ENCODE measurements around the gene RABEPK. TPM values are rescaled to one million over a fixed set of nuclear protein-coding genes. Genes with fewer than 3 reads are reported as not detected.
A peak's percentile ranks its signal among the peaks of the same experiment; 100 is the strongest.
"Not testable (repeated sequence)": the region's sequence is repeated elsewhere in the genome, so short reads cannot be mapped to it uniquely, and the experiment has no call there.

The RABEPK gene
- total and polyA plus RNA-seq, 9 donors: 16.5 to 22.7 (median 18.0) TPM

DNA sequence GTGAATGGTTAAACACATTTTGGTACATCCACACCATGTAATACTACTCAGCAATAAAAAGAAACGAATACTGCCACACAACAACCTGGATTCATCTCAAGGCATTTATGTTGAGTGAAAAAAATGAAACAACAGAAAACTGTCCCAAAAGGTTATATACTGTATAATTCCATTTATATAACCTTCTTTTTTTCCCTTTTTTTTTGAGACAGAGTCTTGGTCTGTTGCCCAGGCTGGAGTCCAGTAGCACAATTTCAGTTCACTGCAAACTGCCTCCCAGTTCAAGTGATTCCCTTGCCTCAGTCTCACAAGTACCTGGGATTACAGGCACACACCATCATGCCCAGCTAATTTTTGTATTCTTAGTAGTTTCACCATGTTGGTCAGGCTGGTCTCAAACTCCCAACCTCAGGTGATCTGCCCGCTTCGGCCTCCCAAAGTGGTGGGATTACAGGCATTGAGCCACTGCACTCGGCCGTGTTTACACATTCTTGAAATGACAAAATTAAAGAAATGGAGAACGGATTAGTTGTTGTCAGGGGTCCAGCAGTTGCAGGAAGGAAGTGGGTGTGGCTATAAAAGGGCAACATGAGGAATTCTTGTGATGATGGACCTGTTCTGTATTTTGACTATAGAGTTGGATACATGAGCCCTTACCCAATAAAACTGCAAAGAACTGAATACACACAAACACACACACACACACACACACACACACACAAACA is 28.1 kb upstream of the RABEPK start:
- 20% methylated on average over 1 of the region's 6 CpGs for WGBS (ENCODE audit: insufficient coverage)
- peaks cover 3% of the 10 kb centered on the region for H3K4me1 ChIP-seq (ENCODE audit: control insufficient read depth, insufficient read depth, low read length)
- peak; percentile 54 for DNase-seq

DNA sequence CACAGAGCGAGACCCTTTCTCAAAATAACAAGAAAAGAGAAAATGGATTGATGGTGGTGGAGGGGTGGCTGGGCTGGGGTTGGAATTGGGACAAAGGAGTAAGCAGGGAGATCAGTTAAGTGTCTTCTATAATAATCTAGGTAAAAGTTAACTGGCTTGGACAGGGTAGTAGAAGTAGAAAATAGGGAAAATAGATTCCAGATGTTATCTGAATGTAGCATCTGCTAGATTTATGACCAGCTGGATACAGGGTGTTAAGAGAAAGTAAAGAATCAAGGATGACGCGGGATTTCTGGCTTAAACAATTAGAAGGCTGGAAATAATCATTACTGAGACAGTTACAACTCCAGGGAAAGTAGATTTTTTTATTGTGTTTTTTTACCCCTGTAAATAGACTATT is 23.7 kb upstream of the RABEPK start:
- Histone ChIP-seq H3K4me3 (ENCODE audit: low read length) (no peak overlapping the region), H3K27ac (ENCODE audit: low read length) (peak overlapping the region; percentile 26), H3K27me3 (ENCODE audit: control insufficient read depth, insufficient read depth, low read length) (no peaks in the 10 kb centered on the region), H3K4me1 (ENCODE audit: control insufficient read depth, insufficient read depth, low read length) (peaks cover 3% of the 10 kb centered on the region), H3K36me3 (ENCODE audit: control insufficient read depth, insufficient read depth, low read length) (peaks cover 11% of the 10 kb centered on the region), H3K9me3 (replicated peaks; ENCODE audit: control insufficient read depth, low read depth, low read length) (no peaks in the 10 kb centered on the region)
- peak; percentile 94 for DNase-seq
- no CpG with 5 or more reads among the region's 3 CpGs for WGBS (ENCODE audit: insufficient coverage)

More for the DNA sequence above, 28.1 kb upstream of the RABEPK start:
- Histone ChIP-seq H3K27ac (ENCODE audit: low read length) (no peak overlapping the region), H3K4me3 (ENCODE audit: low read length) (no peak overlapping the region), H3K36me3 (ENCODE audit: control insufficient read depth, insufficient read depth, low read length) (peaks cover 19% of the 10 kb centered on the region), H3K9me3 (replicated peaks; ENCODE audit: control insufficient read depth, low read depth, low read length) (no peaks in the 10 kb centered on the region), H3K27me3 (ENCODE audit: control insufficient read depth, insufficient read depth, low read length) (no peaks in the 10 kb centered on the region)

DNA sequence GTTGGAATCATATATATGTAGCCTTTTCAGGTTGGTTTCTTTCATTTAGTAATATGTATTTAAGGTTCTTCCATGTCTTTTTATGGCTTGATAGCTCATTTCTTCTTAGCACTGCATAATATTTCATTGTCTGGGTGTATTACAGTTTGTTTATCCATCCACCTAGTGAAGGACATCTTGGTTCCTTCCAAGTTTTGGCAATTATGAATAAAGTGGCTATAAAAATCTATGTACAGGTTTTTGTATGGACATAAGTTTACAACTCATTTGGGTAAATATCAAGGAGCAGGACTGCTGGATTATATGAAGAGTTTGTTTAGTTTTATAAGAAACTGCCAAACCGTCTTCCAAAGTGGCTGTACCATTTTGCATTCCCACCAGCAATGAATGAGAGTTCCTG is 22.5 kb upstream of the RABEPK start:
- no peak overlapping the region for H3K27ac ChIP-seq (ENCODE audit: low read length)
- H3K4me1 ChIP-seq (ENCODE audit: control insufficient read depth, insufficient read depth, low read length): peaks cover 3% of the 10 kb centered on the region

DNA sequence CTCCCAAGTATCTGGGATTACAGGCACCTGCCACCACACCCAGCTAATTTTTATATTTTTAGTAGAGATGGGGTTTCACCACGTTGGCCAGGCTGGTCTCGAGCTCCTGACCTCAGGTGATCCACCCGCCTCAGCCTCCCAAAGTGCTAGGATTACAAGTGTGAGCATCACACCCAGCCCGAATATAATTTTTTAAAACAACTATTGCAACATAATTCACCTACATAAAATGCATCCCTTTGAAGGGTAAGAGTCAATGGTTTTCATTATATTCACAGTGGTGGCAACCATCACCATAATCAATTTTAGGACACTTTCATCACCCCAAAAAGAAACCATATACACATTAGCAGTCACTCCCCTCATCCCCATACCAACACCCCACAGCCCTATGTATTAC is 20.6 kb upstream of the RABEPK start:
- not testable (repeated sequence) for H3K27ac ChIP-seq (ENCODE audit: low read length); DNase-seq; H3K9me3 ChIP-seq (replicated peaks; ENCODE audit: control insufficient read depth, low read depth, low read length); H3K27me3 ChIP-seq (ENCODE audit: control insufficient read depth, insufficient read depth, low read length); H3K4me3 ChIP-seq (ENCODE audit: low read length); H3K4me1 ChIP-seq (ENCODE audit: control insufficient read depth, insufficient read depth, low read length)
- H3K36me3 ChIP-seq (ENCODE audit: control insufficient read depth, insufficient read depth, low read length): peaks cover 10% of the 10 kb centered on the region
- WGBS (ENCODE audit: insufficient coverage): no CpG with 5 or more reads among the region's 4 CpGs

More for the DNA sequence above, 22.5 kb upstream of the RABEPK start:
- no peaks in the 10 kb centered on the region for H3K9me3 ChIP-seq (replicated peaks; ENCODE audit: control insufficient read depth, low read depth, low read length)
- peaks cover 11% of the 10 kb centered on the region for H3K36me3 ChIP-seq (ENCODE audit: control insufficient read depth, insufficient read depth, low read length)
- no peak overlapping the region for H3K4me3 ChIP-seq (ENCODE audit: low read length)
- no peaks in the 10 kb centered on the region for H3K27me3 ChIP-seq (ENCODE audit: control insufficient read depth, insufficient read depth, low read length)
- no CpG with 5 or more reads among the region's 1 CpG for WGBS (ENCODE audit: insufficient coverage)
- no peak for DNase-seq

DNA sequence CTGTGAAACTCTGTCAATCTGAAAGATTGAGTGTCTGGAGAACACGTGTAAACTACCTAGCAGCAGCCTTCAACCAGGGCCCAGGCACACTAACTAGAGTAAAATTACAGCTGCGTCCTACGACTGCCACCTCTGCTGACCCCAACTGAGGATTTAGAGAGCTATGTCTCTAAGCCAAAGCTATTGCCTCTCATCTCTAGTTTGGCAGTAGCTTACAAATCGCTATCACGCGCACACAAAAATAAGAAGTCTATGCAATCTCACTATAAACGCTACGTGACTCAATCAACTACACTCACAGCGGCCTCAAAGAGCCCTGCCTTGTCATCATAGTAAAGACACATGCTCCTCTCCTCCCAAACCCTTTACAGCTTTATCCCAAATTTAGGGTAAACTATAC is 19.5 kb upstream of the RABEPK start:
- DNase-seq: no peak
- H3K4me1 ChIP-seq (ENCODE audit: control insufficient read depth, insufficient read depth, low read length): peaks cover 3% of the 10 kb centered on the region
- no peak overlapping the region for H3K4me3 ChIP-seq (ENCODE audit: low read length)
- H3K27me3 ChIP-seq (ENCODE audit: control insufficient read depth, insufficient read depth, low read length): no peaks in the 10 kb centered on the region
- H3K36me3 ChIP-seq (ENCODE audit: control insufficient read depth, insufficient read depth, low read length): peaks cover 8% of the 10 kb centered on the region
- no peaks in the 10 kb centered on the region for H3K9me3 ChIP-seq (replicated peaks; ENCODE audit: control insufficient read depth, low read depth, low read length)
- H3K27ac ChIP-seq (ENCODE audit: low read length): no peak overlapping the region
- 84% methylated on average over 9 of the region's 9 CpGs for WGBS (ENCODE audit: insufficient coverage)

DNA sequence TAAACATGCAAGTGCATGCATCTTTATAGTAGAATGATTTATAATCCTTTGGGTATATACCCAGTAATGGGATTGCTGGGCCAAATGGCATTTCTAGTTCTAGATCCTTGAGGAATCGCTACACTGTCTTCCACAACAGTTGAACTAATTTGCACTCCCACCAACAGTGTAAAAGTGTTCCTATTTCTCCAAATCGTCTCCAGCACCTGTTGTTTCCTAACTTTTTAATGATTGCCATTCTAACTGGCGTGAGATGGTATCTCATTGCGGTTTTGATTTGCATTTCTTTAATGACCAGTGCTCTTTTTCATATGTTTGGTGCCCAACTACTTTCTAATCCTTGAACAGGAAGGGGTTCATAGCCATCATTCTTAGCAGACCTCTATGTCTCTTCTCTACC is 18.6 kb upstream of the RABEPK start:
- DNase-seq; H3K27ac ChIP-seq (ENCODE audit: low read length): not testable (repeated sequence)

DNA sequence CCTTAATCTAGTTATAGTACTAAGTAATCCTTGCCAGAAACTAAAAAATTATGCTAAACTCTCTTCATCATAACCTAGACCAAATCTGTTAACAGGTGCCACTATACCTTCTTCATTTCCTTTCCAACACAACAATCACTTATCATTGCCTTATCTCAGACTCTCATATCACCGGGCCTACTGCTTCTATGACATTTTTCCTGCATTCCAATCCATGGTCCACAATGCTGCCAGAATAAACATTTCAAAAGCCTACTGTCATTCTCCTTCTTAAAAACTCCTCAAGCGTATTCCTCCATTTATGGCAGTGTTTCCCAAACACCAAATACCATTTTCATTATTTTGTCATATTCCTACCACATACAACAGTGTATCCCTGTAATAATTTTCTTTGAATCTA is 17.3 kb upstream of the RABEPK start:
- H3K27me3 ChIP-seq (ENCODE audit: control insufficient read depth, insufficient read depth, low read length): no peaks in the 10 kb centered on the region
- H3K9me3 ChIP-seq (replicated peaks; ENCODE audit: control insufficient read depth, low read depth, low read length): no peaks in the 10 kb centered on the region
- no peak overlapping the region for H3K4me3 ChIP-seq (ENCODE audit: low read length)
- H3K27ac ChIP-seq (ENCODE audit: low read length): no peak overlapping the region
- 89% methylated on average over 1 of the region's 2 CpGs for WGBS (ENCODE audit: insufficient coverage)
- H3K36me3 ChIP-seq (ENCODE audit: control insufficient read depth, insufficient read depth, low read length): peaks cover 8% of the 10 kb centered on the region
- DNase-seq: no peak
- peaks cover 4% of the 10 kb centered on the region for H3K4me1 ChIP-seq (ENCODE audit: control insufficient read depth, insufficient read depth, low read length)

More for the DNA sequence above, 18.6 kb upstream of the RABEPK start:
- not testable (repeated sequence) for H3K4me3 ChIP-seq (ENCODE audit: low read length); H3K9me3 ChIP-seq (replicated peaks; ENCODE audit: control insufficient read depth, low read depth, low read length); H3K27me3 ChIP-seq (ENCODE audit: control insufficient read depth, insufficient read depth, low read length); H3K4me1 ChIP-seq (ENCODE audit: control insufficient read depth, insufficient read depth, low read length); H3K36me3 ChIP-seq (ENCODE audit: control insufficient read depth, insufficient read depth, low read length)
- WGBS (ENCODE audit: insufficient coverage): 100% methylated on average over 3 of the region's 4 CpGs

DNA sequence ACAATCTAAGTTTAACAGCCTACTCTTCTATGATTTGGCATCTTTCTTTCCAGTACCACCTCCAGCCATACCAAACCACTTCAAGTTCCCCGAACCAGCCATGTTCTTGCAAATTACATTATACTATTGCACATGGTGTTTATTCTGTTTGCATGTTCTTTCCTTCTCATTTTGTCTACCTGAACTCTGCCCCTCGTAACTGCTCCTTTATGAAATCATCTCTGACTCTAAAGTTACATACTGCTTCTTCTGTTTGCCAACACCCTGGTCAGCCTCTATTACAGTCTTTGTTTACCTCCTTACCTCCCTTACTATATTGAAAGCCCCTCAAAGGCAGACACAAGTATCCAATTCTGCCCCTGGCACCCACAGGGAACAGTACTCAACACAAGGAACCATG is 16.8 kb upstream of the RABEPK start:
- Histone ChIP-seq H3K27ac (ENCODE audit: low read length) (no peak overlapping the region), H3K27me3 (ENCODE audit: control insufficient read depth, insufficient read depth, low read length) (no peaks in the 10 kb centered on the region), H3K9me3 (replicated peaks; ENCODE audit: control insufficient read depth, low read depth, low read length) (no peaks in the 10 kb centered on the region), H3K4me3 (ENCODE audit: low read length) (no peak overlapping the region), H3K4me1 (ENCODE audit: control insufficient read depth, insufficient read depth, low read length) (peaks cover 8% of the 10 kb centered on the region), H3K36me3 (ENCODE audit: control insufficient read depth, insufficient read depth, low read length) (peaks cover 8% of the 10 kb centered on the region)
- no peak for DNase-seq
- 100% methylated on average over 1 of the region's 2 CpGs for WGBS (ENCODE audit: insufficient coverage)

DNA sequence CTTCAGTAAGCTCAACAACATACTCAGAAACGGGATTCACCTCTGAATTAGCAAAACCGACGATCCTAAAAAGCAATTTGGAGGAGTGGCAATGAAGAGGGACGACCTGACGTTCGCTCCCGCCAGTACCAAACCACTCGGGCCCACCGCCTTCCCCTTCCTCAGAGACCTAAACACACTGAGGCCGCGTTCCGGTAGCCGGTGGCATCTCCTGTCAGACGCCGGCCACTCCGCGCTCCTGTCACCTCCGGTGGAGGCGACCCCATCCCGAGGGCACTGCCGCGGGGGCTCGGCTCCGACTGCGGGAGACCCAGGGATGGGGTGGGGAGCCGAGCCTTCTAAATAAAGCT is 11.4 kb upstream of the RABEPK start:
- DNase-seq: no peak
- H3K27ac ChIP-seq (ENCODE audit: low read length): peak overlapping the region; percentile 96
- peaks cover 17% of the 10 kb centered on the region for H3K4me1 ChIP-seq (ENCODE audit: control insufficient read depth, insufficient read depth, low read length)
- 0% methylated on average over 23 of the region's 26 CpGs for WGBS (ENCODE audit: insufficient coverage)
- no peaks in the 10 kb centered on the region for H3K9me3 ChIP-seq (replicated peaks; ENCODE audit: control insufficient read depth, low read depth, low read length)
- H3K27me3 ChIP-seq (ENCODE audit: control insufficient read depth, insufficient read depth, low read length): no peaks in the 10 kb centered on the region
- H3K4me3 ChIP-seq (ENCODE audit: low read length): peak overlapping the region; percentile 93
- peaks cover under 1% of the 10 kb centered on the region for H3K36me3 ChIP-seq (ENCODE audit: control insufficient read depth, insufficient read depth, low read length)

DNA sequence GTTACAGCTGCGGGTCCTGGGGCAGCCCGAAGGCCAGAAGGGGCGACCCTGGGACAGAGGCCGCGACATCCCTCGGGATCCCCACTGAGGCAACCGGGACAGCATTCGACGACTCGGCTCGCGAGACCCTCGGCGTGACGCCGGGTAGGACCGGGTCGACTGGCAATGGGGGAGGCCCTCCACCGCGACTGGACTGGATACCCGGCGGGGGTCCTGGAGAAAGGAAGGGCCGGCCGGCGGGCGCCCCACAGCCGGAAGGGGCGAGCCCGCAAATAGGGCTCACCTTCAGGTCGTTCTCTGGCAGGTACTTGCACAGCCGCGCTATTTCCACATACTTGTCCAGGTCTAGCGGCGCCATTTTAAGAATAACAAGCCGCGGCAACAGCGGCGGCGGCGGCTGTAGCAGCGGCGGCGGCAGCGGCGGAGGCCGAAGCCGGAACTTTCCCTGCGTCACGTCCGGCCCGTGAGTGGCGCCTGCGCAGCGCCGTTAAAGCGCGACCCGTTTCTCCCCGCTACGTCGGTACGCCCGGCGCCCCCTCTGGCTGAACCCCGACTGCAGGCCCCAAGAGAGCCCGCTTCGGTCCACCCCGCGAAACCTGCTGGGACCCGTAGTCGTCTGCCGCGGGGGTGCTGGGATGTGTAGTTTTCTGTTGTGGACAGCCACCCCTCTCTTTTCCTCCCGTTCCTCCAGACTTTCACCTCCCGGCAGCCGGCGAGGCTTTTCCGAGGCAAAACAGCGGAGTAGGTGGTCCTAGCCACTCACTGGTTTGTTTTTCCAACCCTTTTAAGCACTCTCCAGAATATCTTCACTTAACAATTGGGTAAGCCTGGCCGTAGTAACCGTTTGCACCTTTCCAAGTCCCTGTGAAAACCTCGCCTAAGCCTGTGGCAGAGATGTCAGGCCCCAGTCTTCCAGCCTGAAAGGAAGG is 10.7 kb upstream of the RABEPK start, which contains the start of gene PPP6C:
Gene PPP6C (minus strand): TSS at position 443 of the 929 bp plus-strand sequence. CDS start 85 bp downstream, at position 358.
- Histone ChIP-seq H3K4me1 (ENCODE audit: control insufficient read depth, insufficient read depth, low read length) (peaks cover 17% of the 10 kb centered on the region), H3K27me3 (ENCODE audit: control insufficient read depth, insufficient read depth, low read length) (no peaks in the 10 kb centered on the region), H3K27ac (ENCODE audit: low read length) (peak within 1 kb of the TSS; percentile 96), H3K36me3 (ENCODE audit: control insufficient read depth, insufficient read depth, low read length) (no peaks in the 10 kb centered on the region), H3K4me3 (ENCODE audit: low read length) (peak within 1 kb of the TSS; percentile 93), H3K9me3 (replicated peaks; ENCODE audit: control insufficient read depth, low read depth, low read length) (no peaks in the 10 kb centered on the region)
- peak; percentile 98 for DNase-seq
- under 1% methylated on average over 71 of the region's 82 CpGs for WGBS (ENCODE audit: insufficient coverage)
